CD4-positive, alpha-beta T cell treated with Interleukin-17A for 4 hours (primary cell): Measurements from ENCODE around the gene PTPN6.

Source experiments
- DNase-seq: peaks from one replicate; pipeline ENCODE4 v3.0.0-alpha.2; 2020; ENCODE audit warnings: mixed read lengths

Gene PTPN6

DNA sequence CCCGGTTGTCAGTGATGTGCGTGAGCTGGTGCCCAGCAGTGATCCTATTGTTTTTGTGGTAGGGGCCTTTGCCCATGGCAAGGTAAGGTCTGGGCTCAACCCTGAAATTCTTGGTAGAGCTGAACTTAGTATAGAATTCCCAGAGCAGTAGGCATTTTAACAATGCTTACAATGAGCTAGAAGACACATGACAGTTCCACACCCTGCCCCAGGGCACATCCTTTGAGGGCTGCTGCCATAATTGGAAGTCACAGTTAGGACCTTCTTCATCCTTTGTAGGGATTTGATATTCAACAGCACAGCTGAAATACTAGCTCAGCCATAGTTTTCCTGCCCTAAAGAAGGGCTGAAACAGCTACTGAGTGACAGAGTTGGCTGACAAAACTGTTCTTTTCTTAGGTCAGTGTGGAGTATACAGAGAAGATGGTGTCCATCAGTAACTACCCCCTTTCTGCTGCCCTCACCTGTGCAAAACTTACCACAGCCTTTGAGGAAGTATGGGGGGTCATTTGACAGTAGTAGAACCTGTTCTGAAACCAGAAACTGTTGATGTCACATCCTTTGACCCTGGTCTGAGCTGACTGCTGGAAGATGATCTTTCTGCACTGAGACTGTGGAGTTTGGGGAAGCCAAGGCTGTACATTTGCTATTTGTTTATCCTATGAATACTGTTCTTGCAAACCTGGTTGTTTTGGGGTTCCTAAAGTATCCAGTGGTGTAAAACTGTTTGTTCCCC, 24.3 kb downstream of the PTPN6 start:
- no peak for DNase-seq

DNA sequence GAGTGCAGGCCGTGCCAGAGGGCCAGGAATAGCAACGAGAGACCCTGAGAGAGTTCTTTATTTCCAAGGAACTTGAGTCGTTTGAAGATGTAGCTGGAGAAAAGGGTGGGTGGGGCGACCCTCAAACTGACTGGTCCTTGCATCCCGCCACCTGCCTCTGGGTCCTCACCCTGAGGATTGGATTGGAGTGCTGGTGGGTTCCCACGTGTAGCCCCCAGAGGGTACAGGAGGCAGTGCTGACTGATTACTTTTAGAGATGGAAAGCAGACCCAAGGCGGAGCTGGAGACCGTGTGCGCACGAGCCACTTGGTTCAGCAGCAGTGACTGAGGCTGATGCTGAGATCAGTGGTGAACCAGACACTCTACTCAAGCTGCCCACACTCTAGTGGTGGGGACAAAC, 26.5 kb downstream of the PTPN6 start:
- DNase-seq = no peak

DNA sequence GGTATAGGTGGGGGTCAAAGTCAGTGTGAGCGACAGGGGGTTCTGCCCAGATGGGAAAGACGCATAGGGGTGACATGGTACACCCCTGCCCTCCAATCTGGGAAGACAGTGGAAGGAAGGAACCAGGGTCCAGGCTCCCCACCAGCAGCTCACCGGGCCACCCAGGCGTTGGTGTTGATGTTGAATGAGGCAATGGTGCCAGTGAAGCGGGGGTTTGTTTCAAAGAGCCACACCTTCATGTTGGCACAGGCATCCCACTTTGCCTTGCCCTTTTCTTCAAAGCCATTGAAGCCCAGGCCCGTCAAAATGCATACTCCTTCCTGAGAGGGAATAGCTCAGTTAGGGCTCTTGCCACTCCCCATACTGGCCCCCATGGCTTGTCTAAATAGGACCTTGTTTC, 27.0 kb downstream of the PTPN6 start:
- DNase-seq = no peak

DNA sequence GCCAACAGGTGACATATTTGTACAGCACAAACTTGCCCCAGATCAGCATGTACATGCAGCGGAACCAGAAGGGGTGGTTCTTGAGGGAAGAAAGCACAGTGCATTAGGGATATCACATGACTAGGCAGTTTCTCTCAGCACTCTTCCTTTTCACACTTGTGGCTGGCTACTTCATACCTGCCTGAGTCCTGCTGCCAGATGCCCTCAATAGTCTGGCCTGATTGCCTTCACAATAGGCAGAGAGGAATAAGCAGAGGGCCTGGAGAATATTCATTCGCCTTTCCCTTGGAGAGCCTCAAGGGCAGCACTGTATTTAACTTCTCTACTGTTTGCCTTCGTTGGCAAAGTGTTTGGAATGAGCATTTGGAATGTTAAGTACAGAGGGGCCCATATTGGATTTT, 27.5 kb downstream of the PTPN6 start:
- no peak for DNase-seq

DNA sequence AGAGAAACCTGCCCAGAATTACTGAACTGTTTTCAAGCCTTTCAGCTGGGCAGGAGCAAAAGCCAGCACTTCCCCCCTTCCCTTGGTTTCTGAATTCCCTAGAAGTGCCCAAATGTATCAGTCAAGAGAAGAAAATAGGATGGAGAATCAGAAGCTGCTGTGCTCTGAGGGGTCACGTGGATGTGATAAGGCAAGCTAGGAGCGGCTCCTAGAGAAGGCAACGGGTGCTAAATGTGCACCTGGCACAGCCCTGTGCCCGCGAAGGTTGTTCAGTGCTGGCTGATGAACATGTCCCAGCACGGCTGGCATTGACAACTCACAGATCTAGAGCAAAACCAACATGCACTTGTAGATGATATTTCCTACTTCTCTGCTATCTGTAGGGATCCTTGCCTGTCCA, 27.9 kb downstream of the PTPN6 start:
- DNase-seq = no peak

DNA sequence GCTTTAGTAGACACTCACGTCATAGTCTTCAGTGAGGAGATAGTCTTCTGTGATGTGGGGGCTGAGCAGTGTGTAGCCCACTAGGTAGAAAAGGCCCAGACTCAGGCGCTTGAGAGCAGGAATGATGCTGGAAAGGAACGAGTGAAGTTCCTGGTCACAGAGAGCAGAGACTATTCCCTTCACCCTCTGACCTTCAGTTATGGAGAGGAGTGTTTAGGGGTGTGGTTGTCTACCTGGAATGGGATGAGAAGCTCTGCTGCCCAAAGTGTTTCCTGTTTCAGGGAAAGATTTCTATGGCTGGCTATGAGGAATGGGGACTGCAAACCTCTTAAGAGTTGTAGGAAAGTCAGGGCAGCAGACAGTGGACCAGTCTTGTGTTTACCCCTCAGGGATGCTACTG, 28.3 kb downstream of the PTPN6 start:
- DNase-seq = no peak

DNA sequence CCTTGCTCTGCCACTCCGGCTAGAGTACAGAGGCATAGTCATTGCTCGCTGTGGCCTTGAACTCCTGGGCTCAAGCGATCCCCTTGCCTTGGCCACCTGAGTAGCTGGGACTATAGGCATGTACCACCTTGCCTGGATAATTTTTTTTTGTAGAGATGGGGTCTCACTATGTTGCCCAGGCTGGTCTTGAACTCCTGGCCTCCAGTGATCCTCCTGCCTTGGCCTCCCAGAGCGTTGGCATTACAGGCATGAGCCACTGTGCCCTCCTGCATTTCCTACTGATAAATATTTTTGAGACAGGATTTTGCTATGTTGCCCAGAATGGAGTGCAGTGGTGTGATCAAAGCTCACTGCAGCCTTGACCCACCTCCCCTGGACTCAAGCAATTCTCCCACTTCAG, 28.9 kb downstream of the PTPN6 start:
- no peak for DNase-seq

DNA sequence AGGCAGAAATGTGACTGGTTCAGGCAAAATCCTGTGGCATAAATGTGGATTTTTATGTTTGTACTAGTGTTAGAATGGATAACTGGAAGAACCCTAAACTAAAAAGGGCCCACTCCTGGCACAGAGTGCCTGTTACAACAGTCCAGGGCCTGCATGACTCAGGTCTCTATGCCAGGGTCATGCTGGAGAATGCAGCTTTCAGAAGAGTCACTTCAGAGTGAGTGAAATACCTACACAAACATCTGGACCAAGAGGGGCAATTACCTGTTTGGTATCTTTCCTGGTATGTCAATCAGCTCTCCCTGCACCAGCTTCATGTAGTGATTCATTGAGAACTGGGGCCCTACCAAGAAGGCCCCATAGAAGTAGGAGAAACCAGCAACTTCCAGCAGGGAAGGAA, 29.6 kb downstream of the PTPN6 start:
- no peak for DNase-seq

DNA sequence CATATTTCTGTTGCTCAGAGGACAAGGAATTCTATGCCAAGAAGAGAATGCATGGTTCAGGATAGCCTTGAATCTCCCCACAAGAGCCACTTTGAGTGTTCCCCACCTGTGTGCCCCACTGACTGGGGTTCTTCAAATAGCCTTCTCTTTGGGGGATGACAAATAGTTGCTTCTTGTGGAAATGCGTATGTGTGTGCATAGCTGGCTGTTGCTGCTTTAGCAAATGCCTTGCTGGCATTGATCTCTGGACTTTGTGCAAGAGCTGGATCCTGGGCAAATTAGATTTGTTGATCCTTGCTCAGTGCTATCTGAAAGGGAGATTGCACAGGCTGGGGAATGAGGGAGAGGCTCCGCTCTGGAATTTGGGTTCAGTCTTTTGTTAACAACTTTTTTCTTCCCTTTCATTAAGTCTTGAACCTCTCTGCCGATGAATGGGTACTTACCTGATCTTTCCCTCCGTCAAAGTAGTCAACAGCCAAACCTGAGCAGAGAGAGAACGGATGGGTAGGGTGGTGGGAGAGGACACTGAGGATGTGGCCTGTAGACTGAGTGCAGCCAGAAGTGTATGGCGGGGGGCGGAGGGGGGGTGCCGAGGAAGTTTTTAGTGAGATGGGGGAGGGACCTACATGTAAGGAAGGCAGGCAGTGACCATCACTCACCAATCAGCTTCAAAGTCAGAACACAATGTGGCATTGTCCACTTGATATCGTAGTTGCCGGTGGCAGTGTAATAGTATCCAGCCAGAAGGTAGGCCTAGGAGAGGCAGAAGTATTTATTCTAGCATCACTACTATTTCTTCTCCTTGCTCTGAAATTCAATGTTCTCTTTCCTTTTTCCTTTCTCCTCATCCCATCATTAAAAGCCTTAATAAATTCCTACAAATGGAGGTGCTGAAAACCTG, 30.2 kb downstream of the PTPN6 start:
- DNase-seq = no peak

DNA sequence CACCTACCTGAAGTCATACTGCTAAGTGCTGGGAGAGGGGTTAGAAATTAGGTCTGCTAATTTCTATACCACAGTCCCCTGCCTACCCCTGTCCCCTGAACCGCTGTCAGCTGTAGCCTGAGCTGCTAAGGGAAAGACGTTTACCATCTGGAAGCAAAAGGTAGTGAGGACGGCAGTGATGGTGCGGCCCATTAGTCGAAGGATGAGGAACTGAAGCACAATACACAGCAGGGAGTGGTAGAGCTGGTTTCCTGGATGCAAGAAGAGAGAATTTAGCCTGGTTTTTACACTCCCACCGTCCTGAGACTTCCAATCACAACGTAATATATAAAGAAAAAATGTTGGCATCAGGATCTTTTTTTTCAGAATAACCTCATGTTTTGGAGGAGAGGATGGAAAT, 31.4 kb downstream of the PTPN6 start:
- DNase-seq = no peak

DNA sequence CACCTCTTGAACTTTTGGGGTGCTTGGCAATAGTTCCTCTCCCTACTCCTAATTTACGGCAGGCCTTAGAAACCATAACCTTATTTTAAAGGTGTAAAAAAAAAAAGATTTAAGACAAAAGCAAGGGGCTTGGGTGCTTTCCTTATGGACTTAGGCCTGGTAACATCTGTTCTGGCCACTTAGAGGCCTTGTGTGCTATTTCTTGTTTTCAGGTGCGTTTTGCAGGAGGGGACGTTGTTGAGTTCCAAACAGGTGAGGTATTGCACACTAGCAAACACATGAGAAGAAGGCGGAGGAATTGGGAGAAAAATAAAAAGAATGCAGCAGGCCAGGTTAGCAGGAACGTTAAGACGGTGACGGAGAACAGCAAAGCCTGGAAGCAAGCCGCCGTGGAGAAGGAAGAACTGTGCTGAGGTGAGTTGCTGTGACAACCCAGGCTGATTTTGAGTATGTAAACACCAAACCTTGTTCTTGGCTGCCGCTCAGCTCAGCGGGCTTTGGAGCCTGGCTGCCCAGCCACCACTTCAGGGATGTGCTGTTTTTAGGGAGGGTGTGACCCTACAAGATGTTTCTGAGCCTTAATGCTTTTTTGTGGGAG, 36.9 kb downstream of the PTPN6 start:
- DNase-seq = no peak

DNA sequence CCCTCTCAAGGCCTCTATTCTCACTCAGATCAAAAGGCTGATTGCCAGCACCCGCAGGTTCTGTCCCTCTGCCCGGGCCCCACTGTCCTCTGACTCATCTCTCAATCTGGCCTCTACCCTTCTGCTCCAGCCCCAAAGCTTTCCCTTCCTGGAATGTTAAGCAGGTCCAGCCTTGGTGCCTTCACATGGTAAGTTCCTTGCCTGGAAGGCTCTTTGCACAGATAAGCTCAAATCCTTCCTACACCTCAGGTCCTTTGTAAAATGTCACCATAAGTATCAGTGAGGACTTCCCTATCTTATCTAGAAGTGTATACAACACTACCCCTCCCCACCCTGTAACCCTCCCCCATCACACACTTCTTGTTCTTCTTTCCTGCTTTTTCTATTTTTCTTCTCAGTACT, 44.9 kb downstream of the PTPN6 start:
- DNase-seq = no peak

DNA sequence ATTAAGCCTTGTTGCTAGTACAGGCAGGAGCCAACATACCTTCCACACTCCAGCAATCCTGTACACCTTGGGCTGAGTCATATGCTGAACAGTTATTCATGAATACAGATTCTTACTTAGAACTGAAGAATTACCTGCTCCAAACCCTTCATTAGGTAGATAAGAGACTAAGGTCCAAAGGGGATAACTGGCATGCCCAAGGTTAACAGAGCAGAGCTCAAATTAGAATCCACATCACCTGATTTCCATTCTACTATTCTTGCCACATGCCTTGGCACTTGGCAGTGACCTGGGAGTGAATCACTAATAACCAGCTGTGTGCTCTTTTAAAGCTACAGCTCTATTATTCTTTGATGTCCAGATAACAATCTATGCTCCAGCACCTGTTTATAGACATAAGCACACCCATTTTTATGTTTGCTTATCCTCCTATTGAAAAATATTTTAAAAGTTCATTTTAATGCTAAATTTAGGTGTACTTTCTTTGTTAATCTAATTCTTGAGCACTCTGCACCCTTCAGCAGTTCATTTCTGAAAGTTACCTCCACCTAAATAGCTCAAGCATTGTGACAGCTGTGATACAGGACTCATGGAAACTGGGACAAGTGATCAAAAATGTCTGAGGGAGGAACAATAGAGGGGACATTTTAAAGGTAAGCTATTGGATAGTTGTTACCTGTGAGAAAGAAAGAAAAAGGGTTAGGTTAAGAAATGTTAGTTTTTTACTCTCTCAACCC, 47.7 kb downstream of the PTPN6 start:
- DNase-seq = no peak

DNA sequence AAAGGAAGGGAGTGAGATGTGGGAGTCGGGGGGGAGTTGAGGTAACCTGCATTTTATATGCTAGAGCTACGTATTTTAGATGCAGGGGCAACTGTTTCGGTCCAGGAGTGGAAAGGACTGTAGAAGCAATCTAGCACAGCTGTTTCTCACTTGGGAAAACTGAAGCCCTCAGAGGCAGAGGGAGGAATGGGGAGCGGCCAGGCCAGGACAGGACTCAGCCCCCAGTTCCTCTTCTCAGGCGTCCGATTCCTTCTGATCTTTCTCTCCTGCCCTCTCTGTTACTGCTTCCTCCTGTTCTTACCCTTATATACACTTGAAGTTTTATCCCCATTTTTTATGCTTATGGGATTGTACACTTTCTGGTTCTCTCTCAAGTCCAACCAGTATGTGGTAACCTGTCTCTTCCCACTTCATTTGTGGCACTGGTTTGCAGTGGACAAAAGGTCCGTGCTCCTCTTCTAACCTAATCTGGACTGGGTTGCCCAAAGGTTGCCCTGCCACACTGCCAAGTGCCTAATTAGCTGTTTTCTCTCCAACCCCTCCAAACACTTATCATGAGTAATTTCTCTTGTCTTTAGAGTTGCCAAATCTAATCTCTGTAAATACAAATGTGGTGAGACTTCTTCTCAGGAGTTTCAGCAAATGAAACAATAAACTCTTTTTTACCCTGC, 50.9 kb downstream of the PTPN6 start:
- DNase-seq = no peak

DNA sequence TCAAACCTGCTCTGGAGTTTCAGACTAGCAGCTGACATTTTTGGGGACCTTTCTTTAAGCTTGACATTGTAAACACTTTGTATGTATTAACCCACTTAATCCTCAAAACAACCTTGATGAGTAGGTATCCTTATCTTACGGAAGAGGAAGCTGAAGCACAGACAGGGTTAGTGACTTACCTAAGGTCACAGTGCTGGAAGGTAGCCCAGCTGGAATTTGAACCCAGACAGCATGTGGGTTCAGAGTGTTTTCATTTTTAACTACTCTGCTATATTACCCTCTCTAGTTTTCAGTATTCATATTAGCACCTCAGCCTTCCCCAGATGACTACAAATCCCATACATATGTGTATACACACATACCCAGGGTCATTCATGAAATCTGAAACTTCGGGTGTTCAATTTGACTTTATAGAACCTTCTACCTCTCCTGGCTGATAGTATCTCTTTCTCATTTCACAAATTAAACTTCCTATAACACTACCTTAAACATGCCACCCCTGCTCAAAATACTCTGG, 53.2 kb downstream of the PTPN6 start:
- no peak for DNase-seq

DNA sequence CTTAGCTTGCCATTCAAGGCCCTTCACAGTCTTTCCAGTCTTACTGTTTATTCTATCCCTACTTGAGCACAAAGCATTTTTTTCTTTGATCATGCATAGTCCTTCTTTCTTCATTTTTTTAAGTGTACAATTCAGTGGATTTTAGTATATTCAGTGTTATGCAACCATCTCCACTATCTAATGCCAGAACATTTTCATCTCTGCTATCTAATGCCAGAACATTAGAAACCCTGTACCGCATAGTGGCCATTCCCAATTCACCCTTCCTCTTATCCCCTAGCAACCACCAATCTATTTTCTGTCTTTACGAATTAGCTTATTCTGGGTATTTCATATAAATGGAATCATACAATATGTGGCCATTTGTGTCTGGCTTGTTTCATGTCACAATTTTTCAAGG, 53.7 kb downstream of the PTPN6 start:
- no peak for DNase-seq

DNA sequence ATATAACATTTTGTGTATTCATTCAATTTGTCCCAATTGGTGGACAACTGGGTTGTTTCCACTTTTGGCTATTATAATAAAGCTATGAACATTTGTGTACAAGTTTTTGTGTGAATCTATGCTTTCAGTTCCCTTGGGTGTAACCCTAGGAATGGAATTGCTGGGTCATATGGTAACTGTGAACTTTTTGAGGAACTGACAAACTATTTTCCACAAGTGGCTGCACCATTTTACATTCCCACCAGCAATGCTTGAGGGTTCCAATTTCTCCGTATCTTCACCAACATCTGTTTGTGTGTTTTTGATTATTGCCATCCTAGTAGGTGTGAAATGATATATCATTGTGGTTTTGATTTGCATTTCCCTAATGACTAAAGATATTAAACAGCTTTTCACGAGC, 54.2 kb downstream of the PTPN6 start:
- no peak for DNase-seq

DNA sequence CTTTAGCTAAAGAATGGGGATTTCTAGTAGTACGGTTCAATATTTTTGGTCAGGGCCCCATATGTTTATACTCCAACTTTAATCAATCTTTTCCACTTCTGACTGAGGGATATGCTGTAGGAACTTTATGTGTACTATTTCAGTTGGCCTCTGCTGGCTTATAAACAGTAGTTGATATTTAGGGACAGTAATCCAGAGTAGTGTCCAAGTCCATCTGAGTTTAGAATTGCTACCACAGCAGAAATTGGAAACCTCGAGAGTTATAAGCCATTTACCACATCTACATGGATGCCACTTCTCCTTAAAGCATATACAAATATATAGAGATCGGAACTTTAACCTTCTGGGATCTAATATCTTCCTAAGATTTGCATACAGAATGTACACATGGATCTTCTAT, 55.5 kb downstream of the PTPN6 start:
- DNase-seq = no peak

DNA sequence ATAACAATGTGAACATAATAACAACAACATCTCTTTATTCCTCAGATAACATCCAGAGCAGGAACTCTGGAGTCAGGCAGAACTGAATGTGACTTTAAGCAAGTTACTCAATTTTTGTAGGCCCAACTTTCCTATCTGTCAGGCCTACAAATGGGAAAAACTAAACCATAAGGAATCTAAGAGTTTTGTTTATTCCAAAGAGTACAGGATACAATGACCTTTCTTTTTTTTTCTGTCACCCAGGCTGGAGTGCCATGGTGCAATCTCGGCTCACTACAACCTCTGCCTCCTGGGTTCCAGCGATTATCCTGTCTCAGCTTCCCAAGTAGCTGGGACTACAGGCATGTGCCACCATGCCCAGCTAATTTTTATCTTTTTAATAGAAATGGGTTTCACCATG, 57.7 kb downstream of the PTPN6 start:
- no peak for DNase-seq

DNA sequence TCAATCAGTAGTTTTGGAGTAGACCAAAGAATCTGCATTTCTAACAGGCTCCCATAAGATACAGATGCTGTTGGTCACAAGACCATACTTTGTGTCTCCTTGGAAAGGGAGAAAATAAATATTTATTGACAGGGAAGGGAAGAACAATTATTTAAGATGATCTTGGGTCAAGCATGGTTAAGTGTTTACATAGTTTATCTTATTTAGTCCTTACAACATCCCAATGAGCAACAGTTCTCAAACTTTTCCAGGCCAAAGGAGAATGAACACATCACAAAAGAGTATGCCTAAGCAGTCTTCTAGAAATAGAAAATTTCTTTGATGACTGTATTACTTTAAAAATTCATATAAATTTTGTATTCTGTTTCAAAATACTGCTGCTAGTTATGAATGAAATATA, 58.4 kb downstream of the PTPN6 start:
- no peak for DNase-seq
